ENCODE data around the gene ZMYM4.

Gene ZMYM4

GRCh38 chr1:35406103-35406502 is 137.6 kb downstream of the ZMYM4 start:
- no peak overlapping the region for H3K27ac ChIP-seq (ENCODE audit: low read depth, low read length, severe bottlenecking)
- no peaks in the 10 kb centered on the region for H3K9me3 ChIP-seq (ENCODE audit: control insufficient read depth, low read length)
- H3K36me3 ChIP-seq (ENCODE audit: control insufficient read depth, insufficient read depth, low read length) = peaks cover 77% of the 10 kb centered on the region
- H3K4me1 ChIP-seq (ENCODE audit: control insufficient read depth, insufficient read depth, low read length, poor library complexity, severe bottlenecking) = no peaks in the 10 kb centered on the region
- no peak overlapping the region for H3K4me3 ChIP-seq (ENCODE audit: extremely low read depth, insufficient read depth, low read length, poor library complexity, severe bottlenecking)

GRCh38 chr1:35407743-35408142 is 139.2 kb downstream of the ZMYM4 start:
- Histone ChIP-seq H3K27ac (ENCODE audit: low read depth, low read length, severe bottlenecking) (no peak overlapping the region), H3K36me3 (ENCODE audit: control insufficient read depth, insufficient read depth, low read length) (peaks cover 63% of the 10 kb centered on the region), H3K9me3 (ENCODE audit: control insufficient read depth, low read length) (no peaks in the 10 kb centered on the region), H3K4me1 (ENCODE audit: control insufficient read depth, insufficient read depth, low read length, poor library complexity, severe bottlenecking) (no peaks in the 10 kb centered on the region), H3K4me3 (ENCODE audit: extremely low read depth, insufficient read depth, low read length, poor library complexity, severe bottlenecking) (no peak overlapping the region)
- 91 to 93% methylated on average over 1 to 3 of the region's 4 CpGs for WGBS, 2 experiments (ENCODE audit: insufficient coverage in 2 of 2)

- no peak overlapping the region for H3K4me3 ChIP-seq (ENCODE audit: extremely low read depth, insufficient read depth, low read length, poor library complexity, severe bottlenecking)
- no peak overlapping the region for H3K27ac ChIP-seq (ENCODE audit: low read depth, low read length, severe bottlenecking)
- WGBS, 2 experiments (ENCODE audit: insufficient coverage in 2 of 2) = no CpG with 5 or more reads among the region's 1 CpG
- no peaks in the 10 kb centered on the region for H3K4me1 ChIP-seq (ENCODE audit: control insufficient read depth, insufficient read depth, low read length, poor library complexity, severe bottlenecking)
- H3K36me3 ChIP-seq (ENCODE audit: control insufficient read depth, insufficient read depth, low read length) = peaks cover 54% of the 10 kb centered on the region
- H3K9me3 ChIP-seq (ENCODE audit: control insufficient read depth, low read length) = no peaks in the 10 kb centered on the region
Measured at GRCh38 chr1:35408925-35409324, 140.4 kb downstream of the ZMYM4 start.

- no peaks in the 10 kb centered on the region for H3K9me3 ChIP-seq (ENCODE audit: control insufficient read depth, low read length)
- peaks cover 40% of the 10 kb centered on the region for H3K36me3 ChIP-seq (ENCODE audit: control insufficient read depth, insufficient read depth, low read length)
- H3K27ac ChIP-seq (ENCODE audit: low read depth, low read length, severe bottlenecking) = no peak overlapping the region
- no peaks in the 10 kb centered on the region for H3K4me1 ChIP-seq (ENCODE audit: control insufficient read depth, insufficient read depth, low read length, poor library complexity, severe bottlenecking)
- WGBS, 2 experiments (ENCODE audit: insufficient coverage in 2 of 2) = 90 to 100% methylated on average over 2 of the region's 2 CpGs
- no peak overlapping the region for H3K4me3 ChIP-seq (ENCODE audit: extremely low read depth, insufficient read depth, low read length, poor library complexity, severe bottlenecking)
Measured at GRCh38 chr1:35426097-35426586, 157.6 kb downstream of the ZMYM4 start.

DNA sequence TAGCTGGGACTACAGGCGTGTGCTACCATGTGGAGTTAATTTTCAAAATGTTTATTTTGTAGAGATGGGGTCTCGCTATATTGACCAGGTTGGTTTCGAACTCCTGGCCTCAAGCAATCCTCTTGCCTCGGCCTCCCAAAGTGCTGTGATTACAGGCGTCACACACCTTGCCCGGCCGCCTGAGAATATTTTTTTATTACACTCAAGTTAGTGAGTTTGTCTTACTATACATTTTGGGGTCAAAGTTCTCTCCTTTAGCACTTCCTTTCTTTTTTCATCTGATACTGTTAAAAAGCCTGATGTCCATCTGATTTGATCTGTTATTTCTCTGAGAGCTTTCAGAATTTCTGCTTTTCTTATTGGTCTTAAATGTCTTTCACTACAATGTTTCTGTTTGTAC is 159.9 kb downstream of the ZMYM4 start:
- H3K27ac ChIP-seq (ENCODE audit: low read depth, low read length, severe bottlenecking) = no peak overlapping the region
- H3K9me3 ChIP-seq (ENCODE audit: control insufficient read depth, low read length) = no peaks in the 10 kb centered on the region
- H3K36me3 ChIP-seq (ENCODE audit: control insufficient read depth, insufficient read depth, low read length) = peaks cover 43% of the 10 kb centered on the region
- H3K4me1 ChIP-seq (ENCODE audit: control insufficient read depth, insufficient read depth, low read length, poor library complexity, severe bottlenecking) = no peaks in the 10 kb centered on the region
- WGBS, 2 experiments (ENCODE audit: insufficient coverage in 2 of 2) = 94 to 95% methylated on average over 5 to 7 of the region's 7 CpGs
- H3K4me3 ChIP-seq (ENCODE audit: extremely low read depth, insufficient read depth, low read length, poor library complexity, severe bottlenecking) = no peak overlapping the region

GRCh38 chr1:35430762-35431161 is 162.3 kb downstream of the ZMYM4 start:
- peak overlapping the region; percentile 3 for H3K27ac ChIP-seq (ENCODE audit: low read depth, low read length, severe bottlenecking)
- H3K9me3 ChIP-seq (ENCODE audit: control insufficient read depth, low read length) = no peaks in the 10 kb centered on the region
- 86 to 88% methylated on average over 3 of the region's 4 CpGs for WGBS, 2 experiments (ENCODE audit: insufficient coverage in 2 of 2)
- H3K4me1 ChIP-seq (ENCODE audit: control insufficient read depth, insufficient read depth, low read length, poor library complexity, severe bottlenecking) = no peaks in the 10 kb centered on the region
- no peak overlapping the region for H3K4me3 ChIP-seq (ENCODE audit: extremely low read depth, insufficient read depth, low read length, poor library complexity, severe bottlenecking)
- H3K36me3 ChIP-seq (ENCODE audit: control insufficient read depth, insufficient read depth, low read length) = peaks cover 52% of the 10 kb centered on the region

GRCh38 chr1:35431173-35431599 is 162.7 kb downstream of the ZMYM4 start:
- H3K27ac ChIP-seq (ENCODE audit: low read depth, low read length, severe bottlenecking) = peak overlapping the region; percentile 26
- 91 to 92% methylated on average over 7 of the region's 7 CpGs for WGBS, 2 experiments (ENCODE audit: insufficient coverage in 2 of 2)

DNA sequence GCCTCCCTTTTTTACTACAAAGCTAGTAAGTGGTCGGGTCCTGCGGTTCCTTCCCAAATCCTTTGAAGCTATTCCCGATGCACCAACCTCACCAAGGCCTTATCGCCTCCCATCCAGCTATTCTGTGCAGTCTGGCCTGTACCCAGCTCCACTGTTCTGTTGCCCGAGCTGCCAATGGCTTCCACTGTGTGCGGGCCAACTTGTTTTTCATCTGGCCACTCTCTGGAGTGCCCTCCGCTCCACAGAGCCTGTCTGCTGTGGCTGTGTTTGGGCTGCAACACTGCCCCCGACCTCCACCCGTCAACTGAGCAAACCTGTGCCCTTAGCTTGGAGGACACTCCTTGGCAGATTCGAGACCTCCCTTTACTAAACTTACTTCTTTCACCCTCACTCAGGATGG is 163.7 kb downstream of the ZMYM4 start:
- Histone ChIP-seq H3K36me3 (ENCODE audit: control insufficient read depth, insufficient read depth, low read length) (peaks cover 50% of the 10 kb centered on the region), H3K4me3 (ENCODE audit: extremely low read depth, insufficient read depth, low read length, poor library complexity, severe bottlenecking) (no peak overlapping the region), H3K9me3 (ENCODE audit: control insufficient read depth, low read length) (no peaks in the 10 kb centered on the region), H3K4me1 (ENCODE audit: control insufficient read depth, insufficient read depth, low read length, poor library complexity, severe bottlenecking) (no peaks in the 10 kb centered on the region), H3K27ac (ENCODE audit: low read depth, low read length, severe bottlenecking) (no peak overlapping the region)
- 96 to 97% methylated on average over 7 to 10 of the region's 10 CpGs for whole genome bisulfite sequencing, 2 experiments (ENCODE audit: insufficient coverage in 2 of 2)

More at GRCh38 chr1:35431173-35431599, 162.7 kb downstream of the ZMYM4 start:
- Histone ChIP-seq H3K4me1 (ENCODE audit: control insufficient read depth, insufficient read depth, low read length, poor library complexity, severe bottlenecking) (no peaks in the 10 kb centered on the region), H3K4me3 (ENCODE audit: extremely low read depth, insufficient read depth, low read length, poor library complexity, severe bottlenecking) (no peak overlapping the region), H3K9me3 (ENCODE audit: control insufficient read depth, low read length) (no peaks in the 10 kb centered on the region), H3K36me3 (ENCODE audit: control insufficient read depth, insufficient read depth, low read length) (peaks cover 56% of the 10 kb centered on the region)

- Histone ChIP-seq H3K27ac (ENCODE audit: low read depth, low read length, severe bottlenecking) (no peak overlapping the region), H3K36me3 (ENCODE audit: control insufficient read depth, insufficient read depth, low read length) (peaks cover 51% of the 10 kb centered on the region), H3K4me1 (ENCODE audit: control insufficient read depth, insufficient read depth, low read length, poor library complexity, severe bottlenecking) (no peaks in the 10 kb centered on the region), H3K9me3 (ENCODE audit: control insufficient read depth, low read length) (no peaks in the 10 kb centered on the region), H3K4me3 (ENCODE audit: extremely low read depth, insufficient read depth, low read length, poor library complexity, severe bottlenecking) (no peak overlapping the region)
- 97 to 100% methylated on average over 6 to 8 of the region's 15 CpGs for WGBS, 2 experiments (ENCODE audit: insufficient coverage in 2 of 2)
Measured at GRCh38 chr1:35433714-35434113, 165.2 kb downstream of the ZMYM4 start.

- Histone ChIP-seq H3K4me1 (ENCODE audit: control insufficient read depth, insufficient read depth, low read length, poor library complexity, severe bottlenecking) (no peaks in the 10 kb centered on the region), H3K9me3 (ENCODE audit: control insufficient read depth, low read length) (no peaks in the 10 kb centered on the region), H3K4me3 (ENCODE audit: extremely low read depth, insufficient read depth, low read length, poor library complexity, severe bottlenecking) (no peak overlapping the region), H3K36me3 (ENCODE audit: control insufficient read depth, insufficient read depth, low read length) (peaks cover 53% of the 10 kb centered on the region), H3K27ac (ENCODE audit: low read depth, low read length, severe bottlenecking) (no peak overlapping the region)
- WGBS, 2 experiments (ENCODE audit: insufficient coverage in 2 of 2) = 93 to 95% methylated on average over 10 to 11 of the region's 12 CpGs
Measured at GRCh38 chr1:35434703-35435102, 166.2 kb downstream of the ZMYM4 start.

DNA sequence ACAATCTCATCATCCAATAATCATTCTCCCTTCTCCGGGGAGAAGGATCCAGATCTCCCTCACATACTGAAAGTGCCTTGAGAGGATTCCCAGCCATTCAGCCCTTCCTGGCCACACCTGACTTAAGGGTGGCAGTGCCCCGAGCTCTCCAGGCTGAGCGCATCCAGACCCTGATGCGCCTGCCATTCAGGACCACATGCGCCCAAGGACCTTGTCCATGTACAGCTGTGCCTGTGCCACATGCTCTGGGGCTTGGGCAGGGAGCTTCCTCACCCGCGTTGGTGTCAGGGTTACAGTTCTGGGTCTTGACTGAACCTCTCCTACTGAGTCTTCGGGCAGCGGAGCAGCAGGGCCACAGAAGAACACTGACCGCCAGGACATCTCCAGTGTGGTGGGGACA is 167.6 kb downstream of the ZMYM4 start:
- Histone ChIP-seq H3K27ac (ENCODE audit: low read depth, low read length, severe bottlenecking) (no peak overlapping the region), H3K36me3 (ENCODE audit: control insufficient read depth, insufficient read depth, low read length) (peaks cover 62% of the 10 kb centered on the region), H3K4me1 (ENCODE audit: control insufficient read depth, insufficient read depth, low read length, poor library complexity, severe bottlenecking) (no peaks in the 10 kb centered on the region), H3K4me3 (ENCODE audit: extremely low read depth, insufficient read depth, low read length, poor library complexity, severe bottlenecking) (no peak overlapping the region), H3K9me3 (ENCODE audit: control insufficient read depth, low read length) (no peaks in the 10 kb centered on the region)
- WGBS, 2 experiments (ENCODE audit: insufficient coverage in 2 of 2) = 93 to 97% methylated on average over 9 of the region's 10 CpGs
